ENCODE data around the gene NR2F1. TPM values are rescaled to one million over a fixed set of nuclear protein-coding genes. Genes with fewer than 3 reads are reported as not detected.

The NR2F1 gene
- polyA plus RNA-seq, 1 donor from 2014 or later, result 2.1 TPM

DNA sequence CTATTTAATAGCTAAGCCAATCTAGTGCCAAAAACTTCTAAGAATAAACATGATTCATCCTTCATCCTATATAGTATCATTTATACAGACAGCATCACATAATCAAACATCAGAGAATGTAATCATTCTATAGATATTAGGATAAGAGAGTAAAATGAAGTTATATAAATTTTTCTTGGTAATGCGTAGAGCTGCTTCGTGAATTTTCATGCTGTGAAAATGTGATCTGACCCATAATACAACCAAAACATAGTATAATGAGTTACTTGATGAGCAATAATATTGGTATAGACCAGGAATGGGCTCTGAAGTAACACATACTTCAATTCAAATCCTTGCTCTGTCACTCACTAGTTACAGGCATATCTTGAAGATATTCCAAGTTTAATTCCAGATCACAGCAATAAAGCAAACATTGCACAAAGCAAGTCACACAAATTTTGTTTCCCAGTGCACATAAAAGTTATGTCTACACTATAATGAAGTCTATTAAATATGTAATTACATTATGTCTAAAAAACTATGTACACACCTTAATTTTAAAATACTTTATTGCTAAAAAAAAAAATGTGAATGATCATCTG, 25.9 kb upstream of the NR2F1 start:
- Histone ChIP-seq H3K36me3 (ENCODE audit: insufficient read depth, low read length) (no peaks in the 10 kb centered on the region), H2AFZ (ENCODE audit: low read depth, low read length) (no peak overlapping the region), H3K9ac (ENCODE audit: low read length) (no peak overlapping the region), H3K9me2 (ENCODE audit: insufficient read depth, low read length) (no peaks in the 10 kb centered on the region), H3K9me3 (ENCODE audit: low read length) (no peaks in the 10 kb centered on the region), H3K4me3 (ENCODE audit: low read length) (no peak overlapping the region), H4K20me1 (ENCODE audit: insufficient read depth) (no peaks in the 10 kb centered on the region), H3K79me2 (replicated peaks; ENCODE audit: insufficient read depth, low read length) (no peaks in the 10 kb centered on the region), H3F3A (ENCODE audit: insufficient read depth, low read length, poor library complexity, severe bottlenecking) (no peaks in the 10 kb centered on the region), H3K27ac (ENCODE audit: low read length) (no peak overlapping the region), H3K27me3 (ENCODE audit: insufficient read depth, low read depth, low read length) (no peaks in the 10 kb centered on the region), H3K4me2 (ENCODE audit: low read length) (no peak overlapping the region)
- TF ChIP-seq MXI1 (conservative IDR thresholded peaks at IDR 0.05; ENCODE audit: poor library complexity, severe bottlenecking) (no peak), EP300 (conservative IDR thresholded peaks at IDR 0.05; ENCODE audit: poor library complexity, severe bottlenecking) (no peak)

- no peaks in the 10 kb centered on the region for H3K9me2 ChIP-seq (ENCODE audit: insufficient read depth, low read length)
- H3K4me3 ChIP-seq (ENCODE audit: low read length), result no peak overlapping the region
- no peaks in the 10 kb centered on the region for H4K20me1 ChIP-seq (ENCODE audit: insufficient read depth)
- H3K4me2 ChIP-seq (ENCODE audit: low read length), result no peak overlapping the region
- H3F3A ChIP-seq (ENCODE audit: insufficient read depth, low read length, poor library complexity, severe bottlenecking), result no peaks in the 10 kb centered on the region
- H3K9ac ChIP-seq (ENCODE audit: low read length), result no peak overlapping the region
- peaks cover 48% of the 10 kb centered on the region for H3K27me3 ChIP-seq (ENCODE audit: insufficient read depth, low read depth, low read length)
- TF ChIP-seq POLR2AphosphoS5 (IDR thresholded peaks at IDR 0.05) (no peak), REST (IDR thresholded peaks at IDR 0.05; ENCODE audit: borderline replicate concordance) (no peak), MXI1 (conservative IDR thresholded peaks at IDR 0.05; ENCODE audit: poor library complexity, severe bottlenecking) (no peak), TAF1 (IDR thresholded peaks at IDR 0.05; ENCODE audit: low read depth) (no peak), EZH2 (IDR thresholded peaks at IDR 0.05; ENCODE audit: borderline replicate concordance, insufficient read depth, low read length, poor library complexity, severe bottlenecking) (no peak), SMC3 (conservative IDR thresholded peaks at IDR 0.05; ENCODE audit: poor library complexity) (no peak), CTCF (IDR thresholded peaks at IDR 0.05; ENCODE audit: poor library complexity, severe bottlenecking) (no peak), EP300 (conservative IDR thresholded peaks at IDR 0.05; ENCODE audit: poor library complexity, severe bottlenecking) (no peak), RAD21 (conservative IDR thresholded peaks at IDR 0.05) (no peak)
- no peak overlapping the region for H3K27ac ChIP-seq (ENCODE audit: low read length)
- no peaks in the 10 kb centered on the region for H3K9me3 ChIP-seq (ENCODE audit: low read length)
- H2AFZ ChIP-seq (ENCODE audit: low read depth, low read length), result no peak overlapping the region
- no peaks in the 10 kb centered on the region for H3K36me3 ChIP-seq (ENCODE audit: insufficient read depth, low read length)
- no peaks in the 10 kb centered on the region for H3K79me2 ChIP-seq (replicated peaks; ENCODE audit: insufficient read depth, low read length)
Observed at GRCh38 chr5:93566091-93566490, 16.9 kb upstream of the NR2F1 start.
